Fibroblast of lung (primary cell): ENCODE data around the gene ARHGAP42. TPM values are rescaled to one million over a fixed set of nuclear protein-coding genes. Genes with fewer than 3 reads are reported as not detected.

Experiments used
- DNase-seq, 2 donors: peaks; one replicate each; pipeline versions ENCODE4 v3.0.0 to v3.0.0-alpha.2; 2010; ENCODE audit warnings: low read depth in 2 of 2
- H2AFZ ChIP-seq: 2 replicates; pipeline ENCODE4 v1.5.1; 2012; ENCODE audit warnings: low read length, control low read depth, inconsistent platforms
- H3K27ac ChIP-seq: 2 replicates; pipeline ENCODE4 v1.5.1; 2011; ENCODE audit warnings: low read length, control low read depth; ENCODE audit not compliant: insufficient read depth
- H3K27me3 ChIP-seq: 2 replicates; pipeline ENCODE4 v1.5.1; 2011; ENCODE audit warnings: mild to moderate bottlenecking, low read length; ENCODE audit not compliant: control insufficient read depth, insufficient read depth
- H3K36me3 ChIP-seq: 2 replicates; pipeline ENCODE4 v1.5.1; 2011; ENCODE audit warnings: low read length; ENCODE audit not compliant: control insufficient read depth, insufficient read depth
- H3K4me1 ChIP-seq: 2 replicates; pipeline ENCODE4 v1.5.1; 2011; ENCODE audit warnings: low read length; ENCODE audit not compliant: control insufficient read depth, insufficient read depth; ENCODE audit errors: extremely low read depth
- H3K4me2 ChIP-seq: 2 replicates; pipeline ENCODE4 v1.5.1; 2011; ENCODE audit warnings: low read length, control low read depth; ENCODE audit not compliant: insufficient read depth; ENCODE audit errors: extremely low read depth
- H3K4me3 ChIP-seq, 4 experiments: fragments of 200-600 bp in 1 of 4; sonication (generic) in 1 of 4; replicated peaks in 1 of 4; 2 replicates each; pipeline ENCODE4 v1.5.1; 2011 to 2016; ENCODE audit warnings: low read length in 4 of 4, low read depth in 3 of 4, mild to moderate bottlenecking in 3 of 4, control low read depth in 2 of 4, inconsistent platforms in 1 of 4, mixed read lengths in 1 of 4; ENCODE audit not compliant: insufficient read depth in 1 of 4; ENCODE audit errors: control extremely low read depth in 1 of 4
- H3K79me2 ChIP-seq: 2 replicates; pipeline ENCODE4 v1.5.1; 2012; ENCODE audit warnings: mild to moderate bottlenecking, low read length, inconsistent platforms; ENCODE audit not compliant: control insufficient read depth, insufficient read depth
- H3K9ac ChIP-seq: 2 replicates; pipeline ENCODE4 v1.5.1; 2011; ENCODE audit warnings: mild to moderate bottlenecking, low read length, control low read depth; ENCODE audit not compliant: insufficient read depth
- H3K9me3 ChIP-seq: 2 replicates; pipeline ENCODE4 v1.5.1; 2012; ENCODE audit warnings: low read depth, low read length; ENCODE audit not compliant: control insufficient read depth, insufficient read depth
- H4K20me1 ChIP-seq: 2 replicates; pipeline ENCODE4 v1.5.1; 2011; ENCODE audit warnings: low read length; ENCODE audit not compliant: control insufficient read depth, insufficient read depth; ENCODE audit errors: extremely low read depth
- EZH2 ChIP-seq: IDR thresholded peaks from 2 replicates; pipeline ENCODE4 v1.5.1; 2012; ENCODE audit warnings: low read length, control low read depth, mild to moderate bottlenecking; ENCODE audit errors: missing control alignments
- polyA plus RNA-seq, 2 donors: library from polyadenylated mRNA; depleted of rRNA in 1 of 2; stranded (reverse) in 1 of 2; unstranded in 1 of 2; fragments of >200 nt; gene quantifications; 2 replicates each; pipeline ENCODE4 v1.2.1, GENCODE V29; 2011 to 2012; ENCODE audit warnings: missing spikeins in 1 of 2
- total RNA-seq: library from RNA; depleted of rRNA; stranded (reverse); fragments of >200 nt; gene quantifications from 2 replicates; pipeline ENCODE4 v1.2.1, GENCODE V29; 2014
- TF ChIP-seq, protein P1 (sequence below), 2 donors: IDR thresholded peaks in 1 of 2; conservative IDR thresholded peaks in 1 of 2; 1 replicate in 1 of 2; 2 replicates in 1 of 2; pipeline ENCODE4 v1.5.1; 2011 to 2012; ENCODE audit warnings: low read length in 2 of 2, control low read depth in 1 of 2, inconsistent platforms in 1 of 2, low read depth in 1 of 2, mild to moderate bottlenecking in 1 of 2

Gene ARHGAP42
- total and polyA plus RNA-seq, 2 donors (not counting 1 experiment from before 2014, with no cell fraction given) = 8.0 to 13.4 TPM

DNA sequence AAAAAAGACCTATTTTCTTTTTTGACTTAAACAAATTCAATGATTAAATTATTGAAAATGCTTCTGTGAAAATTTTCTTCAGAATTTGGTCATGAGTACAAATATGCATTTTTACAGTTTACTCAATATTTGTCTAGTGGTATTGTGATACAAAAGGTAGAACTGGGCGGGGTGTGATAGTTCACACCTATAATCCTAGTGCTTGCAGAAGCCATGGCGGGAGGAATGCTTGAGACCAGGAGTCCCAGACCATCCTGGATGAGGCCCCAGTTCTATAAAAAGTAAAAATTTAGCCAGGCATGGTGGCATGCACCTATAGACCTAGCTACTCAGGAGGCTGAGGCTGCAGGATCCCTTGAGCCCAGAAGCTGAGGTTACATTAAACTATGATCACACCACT, 90.6 kb downstream of the ARHGAP42 start:
- H2AFZ ChIP-seq = no peak overlapping the region
- no peak for DNase-seq

DNA sequence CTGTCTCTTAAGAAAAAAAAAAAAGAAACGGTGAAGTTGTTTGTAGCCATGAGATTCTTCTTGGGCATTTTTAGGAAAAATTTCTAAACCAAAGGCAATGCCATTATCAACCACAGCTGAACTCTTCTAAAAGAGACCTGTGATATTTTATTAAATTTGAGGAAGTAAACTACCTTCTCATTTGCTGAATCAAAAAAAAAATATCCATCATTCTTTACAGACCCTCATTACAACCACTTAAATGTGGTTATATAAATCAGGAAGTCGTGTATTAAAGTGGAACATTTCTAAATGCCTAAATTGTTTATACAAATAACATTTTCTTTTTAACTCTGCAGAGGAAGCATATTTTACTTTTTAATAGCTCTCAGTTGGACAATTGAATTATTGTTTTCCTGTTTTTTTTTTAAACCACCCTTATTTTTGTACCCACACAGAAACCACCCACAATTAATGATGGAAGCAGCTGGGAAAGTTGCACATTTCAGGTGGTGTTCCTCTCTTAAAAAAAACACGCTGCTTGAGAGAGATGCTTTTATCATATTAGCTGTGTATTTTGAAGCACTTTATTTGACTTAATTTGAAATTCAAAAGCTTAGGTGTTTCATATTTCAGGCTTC, 91.2 kb downstream of the ARHGAP42 start:
- H3K27ac ChIP-seq = no peak overlapping the region

More for the DNA sequence above, 90.6 kb downstream of the ARHGAP42 start:
- Histone ChIP-seq H3K9ac (no peak overlapping the region), H3K4me3 (no peak overlapping the region), H4K20me1 (no peaks in the 10 kb centered on the region), H3K79me2 (no peaks in the 10 kb centered on the region), H3K4me2 (no peak overlapping the region), H3K4me1 (no peaks in the 10 kb centered on the region), H3K9me3 (no peaks in the 10 kb centered on the region), H3K27me3 (no peaks in the 10 kb centered on the region), H3K36me3 (no peaks in the 10 kb centered on the region), H3K27ac (no peak overlapping the region)
- no peak for TF ChIP-seq EZH2
- TF ChIP-seq, protein P1, sequence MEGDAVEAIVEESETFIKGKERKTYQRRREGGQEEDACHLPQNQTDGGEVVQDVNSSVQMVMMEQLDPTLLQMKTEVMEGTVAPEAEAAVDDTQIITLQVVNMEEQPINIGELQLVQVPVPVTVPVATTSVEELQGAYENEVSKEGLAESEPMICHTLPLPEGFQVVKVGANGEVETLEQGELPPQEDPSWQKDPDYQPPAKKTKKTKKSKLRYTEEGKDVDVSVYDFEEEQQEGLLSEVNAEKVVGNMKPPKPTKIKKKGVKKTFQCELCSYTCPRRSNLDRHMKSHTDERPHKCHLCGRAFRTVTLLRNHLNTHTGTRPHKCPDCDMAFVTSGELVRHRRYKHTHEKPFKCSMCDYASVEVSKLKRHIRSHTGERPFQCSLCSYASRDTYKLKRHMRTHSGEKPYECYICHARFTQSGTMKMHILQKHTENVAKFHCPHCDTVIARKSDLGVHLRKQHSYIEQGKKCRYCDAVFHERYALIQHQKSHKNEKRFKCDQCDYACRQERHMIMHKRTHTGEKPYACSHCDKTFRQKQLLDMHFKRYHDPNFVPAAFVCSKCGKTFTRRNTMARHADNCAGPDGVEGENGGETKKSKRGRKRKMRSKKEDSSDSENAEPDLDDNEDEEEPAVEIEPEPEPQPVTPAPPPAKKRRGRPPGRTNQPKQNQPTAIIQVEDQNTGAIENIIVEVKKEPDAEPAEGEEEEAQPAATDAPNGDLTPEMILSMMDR (conservative IDR thresholded peaks at IDR 0.05 in 1 of 2, IDR thresholded peaks at IDR 0.05 in 1 of 2; ENCODE audit: low read depth in 1 of 2, low read length in 2 of 2) = no peak

DNA sequence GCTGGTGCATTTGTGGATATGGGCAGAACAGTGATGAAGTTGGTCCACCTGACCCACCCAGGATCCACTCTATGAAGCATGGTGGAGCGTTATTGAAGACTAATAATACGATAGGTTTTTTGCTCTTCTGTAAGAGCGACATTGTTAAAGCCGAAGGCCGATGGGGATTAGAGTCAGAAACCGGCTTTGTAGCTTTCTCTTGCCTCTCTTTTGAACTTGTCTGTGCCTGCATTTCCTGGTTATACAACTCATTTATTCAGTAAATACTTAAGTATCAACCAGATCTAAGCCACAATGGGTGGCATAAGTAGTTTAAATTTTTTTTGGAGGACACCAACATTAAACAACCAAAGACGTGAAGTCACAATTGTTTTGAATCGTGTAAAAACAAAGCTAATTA, 93.4 kb downstream of the ARHGAP42 start:
- H3K79me2 ChIP-seq = no peaks in the 10 kb centered on the region
- H3K9me3 ChIP-seq = no peaks in the 10 kb centered on the region
- DNase-seq = no peak
- no peaks in the 10 kb centered on the region for H3K27me3 ChIP-seq
- H2AFZ ChIP-seq = no peak overlapping the region
- H4K20me1 ChIP-seq = no peaks in the 10 kb centered on the region
- H3K9ac ChIP-seq = no peak overlapping the region
- no peak overlapping the region for H3K27ac ChIP-seq
- no peak overlapping the region for H3K4me3 ChIP-seq
- TF ChIP-seq EZH2 = no peak
- TF ChIP-seq, protein P1 (conservative IDR thresholded peaks at IDR 0.05 in 1 of 2, IDR thresholded peaks at IDR 0.05 in 1 of 2; ENCODE audit: low read depth in 1 of 2, low read length in 2 of 2) = no peak
- peaks cover 2% of the 10 kb centered on the region for H3K4me1 ChIP-seq
- H3K36me3 ChIP-seq = no peaks in the 10 kb centered on the region
- H3K4me2 ChIP-seq = no peak overlapping the region

More for the DNA sequence above, 91.2 kb downstream of the ARHGAP42 start:
- Histone ChIP-seq H3K27me3 (no peaks in the 10 kb centered on the region), H3K79me2 (no peaks in the 10 kb centered on the region), H4K20me1 (no peaks in the 10 kb centered on the region), H3K4me1 (no peaks in the 10 kb centered on the region), H3K4me3 (no peak overlapping the region), H3K4me2 (no peak overlapping the region), H3K9ac (no peak overlapping the region), H3K36me3 (no peaks in the 10 kb centered on the region), H2AFZ (no peak overlapping the region), H3K9me3 (no peaks in the 10 kb centered on the region)
- DNase-seq = no peak
- no peak for TF ChIP-seq EZH2
- TF ChIP-seq, protein P1 (conservative IDR thresholded peaks at IDR 0.05 in 1 of 2, IDR thresholded peaks at IDR 0.05 in 1 of 2; ENCODE audit: low read depth in 1 of 2, low read length in 2 of 2) = no peak
